Stimulated activated naive CD4-positive, alpha-beta T cell treated with Interleukin-2 at 50 U/mL for 16 hours (primary cell): ENCODE results near the gene ARG1.

ENCODE experiments used
- DNase-seq: peaks from one replicate; lab custom pipeline; 2025; lab: John Stamatoyannopoulos, UW

Gene ARG1

DNA sequence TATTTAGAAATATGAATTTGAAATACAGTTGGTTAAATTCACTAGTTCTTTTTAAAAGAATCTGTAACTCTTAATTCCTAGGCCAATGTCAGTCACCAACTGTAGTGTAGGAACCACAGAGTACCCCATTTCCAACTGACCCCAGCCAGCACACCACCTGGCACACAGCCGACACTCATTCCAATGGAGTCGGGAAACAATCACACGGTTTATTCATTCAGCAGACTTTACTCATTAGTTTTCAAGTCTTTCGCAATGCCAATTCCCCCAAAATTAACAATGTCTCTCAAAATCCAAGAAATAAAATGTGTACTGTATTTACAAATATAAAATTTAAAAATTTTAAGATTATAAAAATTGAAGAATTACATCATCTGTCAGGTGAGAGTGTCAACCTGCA, 13.5 kb downstream of the ARG1 start:
- DNase-seq = no peak

DNA sequence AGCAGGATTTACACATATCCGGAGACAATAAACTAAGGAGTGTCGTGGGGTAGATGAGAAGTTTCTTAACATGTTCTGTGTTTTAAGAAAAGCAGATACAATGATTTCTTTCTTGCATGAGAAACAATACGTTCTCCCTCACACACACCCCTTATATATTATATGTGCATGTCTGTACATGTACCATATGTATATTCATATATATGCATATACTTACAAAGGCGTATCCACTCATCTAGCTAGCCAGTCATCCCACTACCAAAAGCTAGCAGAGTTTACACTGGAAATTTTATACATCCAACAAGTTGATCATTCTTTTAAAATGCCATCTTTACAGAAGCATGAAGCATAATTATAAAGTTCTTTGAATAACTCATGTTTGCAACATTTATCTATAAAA, 14.9 kb downstream of the ARG1 start:
- DNase-seq = no peak

DNA sequence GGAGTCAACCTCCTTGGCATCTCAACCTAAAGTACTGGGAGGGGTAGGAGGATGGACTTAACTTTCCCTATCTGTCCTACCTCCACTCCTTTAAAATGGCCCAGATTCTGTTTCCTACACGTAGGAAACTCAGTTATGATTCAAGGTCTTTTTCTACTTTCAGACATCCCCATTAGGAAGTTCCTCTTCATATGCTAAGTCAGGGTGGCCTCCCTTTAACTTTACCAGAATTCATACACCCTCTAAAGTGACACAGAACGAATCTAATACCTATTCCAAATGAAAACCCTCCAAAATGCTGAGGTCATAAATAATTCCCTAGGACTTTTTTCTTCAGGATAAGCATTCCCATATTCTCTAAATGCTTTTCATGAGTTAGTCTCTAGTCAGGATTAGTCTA, 15.6 kb downstream of the ARG1 start:
- DNase-seq = no peak

DNA sequence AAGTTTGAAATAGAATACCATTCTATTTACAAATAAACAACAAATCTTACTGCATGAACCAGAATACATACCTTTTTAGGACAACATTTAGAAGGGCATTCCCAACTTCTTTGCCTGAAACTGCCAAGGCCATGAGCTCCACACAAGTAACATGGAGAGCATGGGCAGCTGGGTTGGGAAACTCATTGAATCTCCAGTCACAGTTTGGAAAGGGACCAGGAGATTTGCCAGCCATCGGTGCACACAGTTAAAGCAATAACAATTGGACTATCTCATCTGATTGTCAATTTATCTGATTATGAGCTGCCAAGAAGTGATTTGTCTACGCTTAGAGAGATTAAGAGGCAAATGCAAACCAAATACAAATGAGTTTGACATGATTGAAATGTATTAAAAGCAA, 19.9 kb downstream of the ARG1 start:
- no peak for DNase-seq

DNA sequence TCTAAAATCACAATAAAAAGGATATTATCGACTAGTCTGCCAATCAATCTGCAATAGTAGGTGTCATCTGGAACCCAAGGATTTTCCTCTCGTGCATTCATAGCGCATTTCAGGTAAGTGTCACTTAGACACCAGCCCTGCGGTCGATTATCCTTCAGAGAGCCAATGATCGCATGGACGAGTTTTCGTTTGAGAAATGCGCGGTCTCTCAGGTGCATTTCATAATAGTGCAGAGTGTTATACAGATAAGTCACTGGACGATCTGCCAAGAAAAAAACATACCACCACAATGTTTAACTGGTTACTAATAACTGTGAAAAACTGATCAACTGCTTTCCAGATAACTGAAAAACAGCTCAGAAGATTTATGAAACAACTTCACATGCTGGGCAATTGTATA, 21.0 kb downstream of the ARG1 start:
- no peak for DNase-seq

DNA sequence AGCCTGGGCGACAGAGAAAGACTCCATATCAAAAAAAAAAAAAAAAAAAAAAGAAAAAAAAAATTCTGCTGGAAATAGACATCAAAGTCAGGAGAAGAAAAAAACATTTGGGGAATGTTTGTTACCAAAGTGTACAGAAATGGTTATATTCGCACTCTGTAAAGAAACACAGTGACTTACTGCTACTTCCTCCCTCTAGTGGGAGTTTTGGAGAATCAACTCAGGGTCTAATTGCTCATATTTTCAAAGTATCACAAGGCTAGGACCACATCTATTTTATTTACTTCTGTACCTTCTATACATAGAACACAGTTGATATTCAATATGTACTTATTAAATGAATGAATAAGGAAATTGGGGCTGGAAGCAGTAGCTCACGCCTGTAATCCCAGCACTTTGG, 24.4 kb downstream of the ARG1 start:
- DNase-seq = no peak

DNA sequence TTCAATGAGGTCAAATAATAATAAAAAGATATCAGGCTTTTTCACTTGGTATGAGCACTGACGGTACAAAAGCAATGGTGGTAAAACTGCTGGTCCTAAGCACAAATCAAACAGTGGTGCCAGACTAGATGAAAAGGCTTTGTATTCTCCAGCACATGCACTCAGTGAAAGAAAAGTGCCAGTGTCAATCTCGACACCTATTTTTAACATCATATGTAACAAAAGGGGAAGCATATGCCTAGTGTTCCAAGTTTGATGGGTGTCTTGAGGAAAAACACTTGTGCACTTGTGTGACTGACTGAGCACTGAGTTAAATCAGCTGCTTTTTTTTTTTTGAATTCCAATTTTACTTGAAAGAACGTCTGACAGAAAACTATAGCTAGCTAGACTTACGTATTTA, 27.7 kb downstream of the ARG1 start:
- no peak for DNase-seq

DNA sequence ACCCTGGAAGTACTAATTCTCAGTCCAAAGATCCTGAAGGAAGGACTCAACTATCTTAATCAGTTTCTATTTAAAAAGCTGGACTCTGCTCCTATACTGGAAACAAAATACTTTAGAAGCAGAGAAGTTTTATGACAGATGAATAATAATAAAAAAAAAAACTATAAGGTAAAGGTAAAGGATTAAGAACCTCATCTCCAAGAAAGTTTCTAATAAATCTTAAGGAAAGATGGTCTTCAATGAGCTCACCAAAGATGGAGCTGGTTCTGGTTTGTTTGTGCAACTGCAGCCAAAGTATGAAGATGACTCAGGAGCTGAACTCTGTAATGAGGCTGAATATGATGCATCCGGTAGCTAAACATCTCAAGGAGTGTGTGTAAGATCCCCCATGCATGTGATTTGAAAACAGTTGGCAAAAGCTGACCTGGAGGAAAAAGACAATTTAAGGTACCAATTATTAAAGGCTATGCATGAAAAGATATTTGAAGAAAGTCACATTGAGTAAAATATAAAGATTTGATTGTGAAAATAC, 29.8 kb downstream of the ARG1 start:
- DNase-seq = no peak

DNA sequence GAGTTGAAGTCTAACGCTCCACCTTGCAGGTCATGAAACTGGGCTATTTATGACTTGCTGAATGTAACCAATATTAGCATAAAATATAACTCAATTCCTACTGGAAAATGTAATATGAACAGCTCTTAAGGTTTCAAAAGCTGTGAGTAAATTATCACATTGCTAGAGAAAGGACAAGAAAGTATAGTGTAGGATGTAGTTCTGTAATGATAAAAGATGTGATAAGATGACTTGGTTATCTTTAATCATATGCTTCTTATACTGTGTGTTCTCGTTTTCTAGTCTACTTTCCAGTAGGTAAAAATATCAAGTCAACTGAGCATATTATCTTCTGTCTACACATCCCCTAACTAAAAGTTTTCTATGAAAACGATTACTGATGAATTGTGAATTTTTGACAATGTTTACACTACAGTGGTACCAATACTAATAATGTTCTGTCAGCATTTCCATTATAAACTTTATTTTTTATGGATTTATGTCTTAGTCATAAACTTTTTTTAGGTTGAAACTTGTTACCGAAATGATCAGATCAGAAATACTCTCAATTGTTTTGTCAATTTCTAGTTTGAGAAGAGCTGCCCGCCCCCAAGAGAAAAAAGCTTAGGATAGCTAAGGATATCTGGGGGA, 40.4 kb downstream of the ARG1 start:
- DNase-seq = no peak

DNA sequence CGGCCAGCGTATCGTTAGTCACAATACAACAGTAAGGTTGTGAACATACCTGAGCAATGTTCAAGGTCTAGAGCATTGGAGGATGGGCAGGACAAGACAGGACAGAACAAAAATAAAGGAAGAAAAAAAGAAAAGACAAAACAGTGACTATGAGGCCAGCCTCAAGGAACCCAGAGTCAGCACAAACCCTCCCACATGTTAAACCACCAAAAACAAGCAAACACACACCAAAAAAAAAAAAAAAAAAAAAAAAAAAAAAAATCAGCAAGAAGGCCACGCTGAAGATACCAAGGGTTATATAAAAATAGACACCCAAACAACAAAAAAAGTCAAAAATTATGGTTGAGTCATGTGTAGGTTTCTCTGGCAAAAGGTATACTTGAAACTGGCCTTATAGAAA, 42.2 kb downstream of the ARG1 start:
- DNase-seq = no peak

DNA sequence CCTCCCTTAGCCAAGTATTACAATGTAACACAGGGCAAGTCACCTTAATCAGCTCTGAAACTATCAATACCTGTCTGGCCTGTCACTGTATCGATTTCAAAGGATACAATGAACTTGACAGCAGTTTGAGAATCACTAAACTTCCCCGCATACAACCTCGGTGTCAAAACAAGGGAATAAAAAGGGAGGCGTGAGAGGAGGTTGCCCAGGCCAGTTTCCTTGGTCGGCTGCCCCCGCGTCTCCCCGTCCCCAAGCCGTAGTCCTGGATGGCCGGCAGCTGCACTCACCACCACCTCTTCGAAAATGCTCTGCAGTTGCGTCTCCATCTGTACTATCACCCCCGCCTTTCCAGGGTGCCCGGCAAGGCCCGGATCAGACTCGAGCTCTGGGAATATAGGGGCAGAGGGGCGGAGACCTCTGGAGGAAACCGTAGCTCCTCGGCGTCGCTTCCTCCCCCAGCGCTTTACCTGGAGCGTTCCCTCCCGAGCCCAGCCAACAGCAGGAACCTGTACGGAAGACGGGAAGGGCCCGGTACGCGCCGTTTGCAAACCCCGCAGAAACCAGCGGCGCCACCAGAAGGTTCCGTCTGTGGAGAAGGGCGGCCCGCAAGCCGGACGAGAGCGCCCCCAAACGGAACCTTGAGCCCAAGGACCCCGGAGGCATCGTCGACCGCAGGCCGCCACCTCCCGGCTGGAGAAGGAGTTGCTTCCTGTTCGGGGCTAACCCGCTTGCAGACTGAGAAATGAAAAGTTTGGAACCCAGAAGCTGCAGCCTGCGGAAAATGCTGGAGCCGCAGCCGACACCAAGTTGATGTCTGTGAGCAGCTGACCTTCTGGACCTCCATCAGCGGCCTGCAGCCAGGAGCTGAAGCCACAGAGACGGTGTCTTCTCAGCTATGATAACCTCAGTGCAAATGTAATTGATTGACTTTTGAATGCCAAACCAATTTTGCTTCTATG, 55.0 kb downstream of the ARG1 start, which contains the start of gene MED23:
MED23 (minus strand) TSS at position 519 of the 959 bp plus-strand sequence; CDS start at position 326, 193 bp downstream.
- peak; percentile 92 for DNase-seq

DNA sequence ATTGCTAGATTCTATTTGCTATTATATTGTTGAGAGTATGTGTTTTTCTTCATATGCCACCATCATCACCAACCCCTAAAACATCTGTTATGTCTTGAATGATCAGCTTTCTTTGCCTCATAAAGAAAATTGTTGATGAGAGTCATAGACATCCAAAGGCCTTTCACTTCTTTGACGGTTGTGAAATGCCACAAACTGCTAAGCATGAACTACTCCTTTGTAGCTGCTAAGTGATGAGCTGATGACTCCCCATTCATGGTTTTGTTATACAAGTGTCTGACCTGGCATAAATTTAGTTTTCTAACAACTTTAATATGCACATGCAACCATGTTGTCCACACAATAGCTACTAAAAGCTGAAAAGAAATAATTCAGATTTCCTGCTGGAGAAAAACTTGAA, 55.7 kb downstream of the ARG1 start:
- no peak for DNase-seq

DNA sequence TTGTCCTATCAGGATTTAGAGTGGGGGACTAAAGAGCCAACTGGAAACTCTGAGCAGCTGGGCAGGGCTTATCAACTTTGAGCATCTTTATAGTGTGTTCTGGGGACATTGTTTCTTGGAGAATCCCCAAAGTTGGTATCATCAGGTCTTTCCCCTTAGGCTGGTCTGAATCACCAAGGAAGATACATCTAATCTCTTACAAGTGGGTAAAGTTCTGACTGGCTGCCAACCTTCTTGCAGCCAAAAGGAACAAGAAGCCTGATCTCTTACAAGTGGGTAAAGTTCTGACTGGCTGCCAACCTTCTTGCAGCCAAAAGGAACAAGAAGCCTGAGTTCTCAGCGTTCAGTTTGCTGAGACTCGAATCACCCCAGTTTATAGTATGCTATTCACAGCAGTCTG, 56.6 kb downstream of the ARG1 start:
- no peak for DNase-seq

DNA sequence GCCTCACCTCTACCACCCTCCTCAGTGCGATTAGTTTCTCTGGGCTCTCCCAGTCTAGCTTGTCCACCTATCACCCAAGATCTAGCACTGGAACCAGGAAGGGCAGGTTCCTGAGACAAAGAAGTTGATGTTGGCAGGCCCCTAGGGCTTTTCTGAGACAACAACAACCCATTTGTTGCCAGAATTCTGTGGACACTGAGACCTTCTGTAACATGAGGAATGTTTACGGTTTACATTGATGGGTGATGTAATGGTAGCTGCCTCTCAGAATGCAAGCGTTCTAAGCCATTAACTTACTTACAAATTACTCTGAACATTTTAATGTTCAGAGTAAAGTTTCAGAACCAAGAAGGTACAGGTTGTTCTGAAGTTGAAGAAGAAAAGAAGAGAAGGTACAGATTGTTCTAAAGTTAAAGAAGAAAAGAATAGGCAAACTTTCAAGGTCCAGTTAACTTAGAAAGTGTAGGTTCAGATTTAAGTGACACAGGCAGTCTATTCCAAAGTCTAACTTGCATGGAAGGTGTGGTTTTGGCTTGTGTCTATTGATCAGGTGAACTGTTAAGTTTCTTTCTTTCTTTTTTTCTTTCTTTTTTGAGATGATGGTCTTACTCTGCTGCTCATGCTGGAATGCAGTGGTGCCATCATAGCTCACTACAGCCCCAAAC, 58.7 kb downstream of the ARG1 start:
- DNase-seq = no peak
